HG03575 (cell line): ENCODE measurements around the gene GNAT1.
"Not testable (repeated sequence)": the region's sequence is repeated elsewhere in the genome, so short reads cannot be mapped to it uniquely, and the experiment has no call there.

ENCODE experiments used
- ATAC-seq: cut with Tn5 transposase; IDR thresholded peaks from one replicate; pipeline ENCODE4 v1.9.1; 2021; ENCODE audit not compliant: unreplicated experiment, insufficient number of reproducible peaks, low FRiP score; ENCODE audit errors: extremely low read depth

Gene GNAT1

GRCh38 chr3:50212502-50212901, 21.1 kb downstream of the GNAT1 start:
- ATAC-seq, result no peak

DNA sequence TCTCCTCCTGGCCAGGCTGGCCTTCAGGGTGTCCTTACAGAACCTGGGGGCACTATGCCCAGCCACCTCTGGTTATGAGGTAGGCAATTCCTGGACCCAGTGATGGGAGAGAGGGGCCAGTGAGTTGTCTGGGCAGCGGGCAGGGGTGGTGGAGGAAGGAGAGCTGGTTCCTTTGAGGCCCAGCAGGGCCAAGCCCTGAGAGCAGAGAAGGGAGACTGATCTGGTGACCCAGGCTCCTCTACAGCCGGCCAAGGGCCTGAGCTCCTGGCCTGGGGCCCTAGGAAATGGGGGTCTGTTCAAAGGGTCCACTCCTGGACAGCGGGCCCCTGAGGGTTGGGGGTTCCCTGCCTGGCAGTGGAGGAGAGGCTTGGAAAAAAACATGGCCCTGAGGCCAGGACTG, 21.6 kb downstream of the GNAT1 start:
- ATAC-seq, result no peak

GRCh38 chr3:50213373-50213772, 22.0 kb downstream of the GNAT1 start:
- ATAC-seq, result no peak

- ATAC-seq, result no peak
Measured at GRCh38 chr3:50214824-50215223, 23.4 kb downstream of the GNAT1 start.

DNA sequence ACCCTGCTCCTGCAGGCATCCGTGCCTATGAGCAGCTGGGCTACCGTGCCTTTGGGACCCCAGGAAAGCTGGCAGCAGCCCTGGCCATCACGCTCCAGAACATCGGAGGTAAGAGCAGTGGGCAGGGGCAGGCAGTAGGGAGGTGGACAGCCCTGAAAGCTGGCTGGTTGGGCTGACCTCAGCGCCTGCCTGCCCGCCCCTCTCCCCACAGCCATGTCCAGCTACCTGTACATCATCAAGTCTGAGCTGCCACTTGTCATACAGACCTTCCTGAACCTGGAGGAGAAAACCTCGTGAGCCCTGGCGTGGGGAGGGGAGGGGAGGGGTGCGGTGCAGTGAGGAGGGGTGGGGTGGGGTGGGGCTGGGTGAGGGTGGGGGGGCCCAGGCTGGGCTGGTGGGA, 24.1 kb downstream of the GNAT1 start:
- no peak for ATAC-seq

DNA sequence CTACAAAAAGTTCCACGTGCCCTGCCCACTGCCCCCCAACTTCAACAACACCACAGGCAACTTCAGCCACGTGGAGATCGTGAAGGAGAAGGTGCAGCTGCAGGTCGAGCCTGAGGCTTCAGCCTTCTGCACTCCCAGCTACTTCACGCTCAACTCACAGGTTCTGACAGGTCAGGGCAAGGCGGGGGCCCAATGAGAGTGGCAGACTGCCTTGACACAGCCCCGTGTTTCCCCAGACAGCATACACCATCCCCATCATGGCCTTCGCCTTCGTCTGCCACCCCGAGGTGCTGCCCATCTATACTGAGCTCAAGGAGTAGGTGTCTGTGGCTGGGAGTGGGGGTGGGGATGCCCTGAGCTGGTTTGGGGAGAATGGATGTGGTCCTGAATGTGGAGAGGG, 26.3 kb downstream of the GNAT1 start:
- no peak for ATAC-seq

DNA sequence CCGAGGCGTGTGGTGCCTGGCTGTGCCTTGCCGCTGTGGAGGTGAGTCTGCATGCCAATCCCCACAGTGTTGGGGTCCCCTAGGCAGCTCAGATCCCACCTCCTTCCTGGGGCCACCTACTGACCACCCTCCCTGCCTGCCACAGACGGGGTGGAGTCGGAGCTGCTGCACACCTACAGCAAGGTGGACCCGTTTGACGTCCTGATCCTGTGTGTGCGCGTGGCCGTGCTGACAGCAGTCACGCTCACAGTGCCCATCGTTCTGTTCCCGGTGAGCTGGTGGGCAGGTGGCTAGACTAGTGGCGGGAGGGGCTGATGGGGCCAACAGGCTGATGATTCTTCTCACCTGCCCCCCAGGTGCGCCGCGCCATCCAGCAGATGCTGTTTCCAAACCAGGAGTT, 27.0 kb downstream of the GNAT1 start:
- no peak for ATAC-seq

DNA sequence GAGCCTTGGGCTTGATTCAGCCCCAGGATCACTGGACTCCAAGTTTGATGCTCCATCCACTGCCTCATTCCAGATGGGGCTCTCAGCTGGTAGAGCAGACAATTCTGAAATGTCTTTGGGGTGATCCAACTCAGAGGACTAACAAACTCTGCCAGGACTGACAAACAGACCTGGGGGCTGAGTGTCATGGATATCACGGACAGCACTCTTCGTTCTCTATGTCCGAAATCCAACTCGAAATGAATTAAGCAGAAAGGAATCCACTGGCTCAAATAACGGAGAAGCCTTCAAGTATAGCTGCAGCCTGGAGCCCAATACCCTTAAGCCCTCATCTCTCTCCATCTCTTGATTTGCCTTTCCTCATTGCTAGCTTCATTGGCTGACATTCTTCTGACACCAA, 27.9 kb downstream of the GNAT1 start:
- ATAC-seq, result no peak

GRCh38 chr3:50220109-50220508, 28.7 kb downstream of the GNAT1 start:
- ATAC-seq, result no peak

DNA sequence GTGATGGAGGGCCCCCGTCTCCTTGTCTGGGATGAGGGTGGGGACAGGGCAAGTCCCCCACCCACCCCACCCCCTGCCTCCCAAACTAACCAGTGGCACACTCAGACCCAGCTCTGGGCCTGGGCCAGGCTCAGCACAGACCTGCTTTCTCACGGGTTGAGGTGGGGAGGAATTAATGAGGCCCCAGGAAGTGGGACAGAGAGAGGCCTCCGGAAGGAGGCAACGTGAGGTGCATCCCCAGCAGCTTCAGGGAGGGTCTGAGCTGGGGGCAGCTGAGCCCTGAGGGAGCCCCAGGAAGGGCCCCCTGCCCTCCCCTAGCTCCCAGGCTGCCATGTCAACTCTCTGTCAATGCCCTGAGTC, 29.6 kb downstream of the GNAT1 start:
- no peak for ATAC-seq

DNA sequence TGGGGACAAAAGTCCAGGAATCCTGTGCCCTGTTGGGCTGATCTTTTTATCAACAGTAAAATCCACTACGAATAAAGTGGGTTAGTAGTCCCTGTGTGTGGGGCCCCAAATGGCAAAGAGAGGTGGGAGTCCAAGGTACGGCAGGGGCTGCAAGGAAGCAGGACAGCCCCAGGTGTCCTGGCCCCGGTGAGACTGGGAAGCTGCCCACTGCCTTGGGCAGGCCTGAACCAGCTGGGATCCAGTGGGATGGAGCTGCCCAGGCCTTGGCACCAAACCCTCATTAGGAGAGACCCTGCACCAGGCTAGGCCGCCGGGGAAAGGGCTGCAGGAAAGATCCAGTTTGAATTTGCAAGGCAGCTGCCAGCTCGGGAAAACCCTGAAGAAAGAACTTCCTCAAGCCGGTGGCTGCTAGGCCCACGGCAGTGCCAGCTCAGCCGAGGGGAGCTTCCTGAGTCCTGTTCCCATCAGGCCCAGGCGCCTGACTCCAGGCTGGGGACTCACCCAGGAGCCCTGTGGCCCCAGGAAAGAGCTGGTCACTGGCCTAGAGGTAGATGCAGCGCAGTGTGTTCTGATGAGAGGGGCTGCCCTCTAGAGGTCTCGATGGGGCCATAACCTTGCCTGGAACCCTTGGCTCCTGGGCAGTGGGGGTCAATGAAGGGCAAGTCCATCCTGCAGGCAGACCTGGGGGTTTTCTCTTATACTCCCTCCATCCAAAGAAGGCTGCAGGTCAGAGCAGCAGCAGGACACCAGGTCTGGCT, 30.2 kb downstream of the GNAT1 start:
- ATAC-seq, result no peak

- ATAC-seq, result no peak
Measured at GRCh38 chr3:50222169-50222528, 30.7 kb downstream of the GNAT1 start.

GRCh38 chr3:50224639-50225038, 33.2 kb downstream of the GNAT1 start:
- ATAC-seq, result no peak

- no peak for ATAC-seq
Measured at GRCh38 chr3:50226888-50227389, 35.5 kb downstream of the GNAT1 start.

DNA sequence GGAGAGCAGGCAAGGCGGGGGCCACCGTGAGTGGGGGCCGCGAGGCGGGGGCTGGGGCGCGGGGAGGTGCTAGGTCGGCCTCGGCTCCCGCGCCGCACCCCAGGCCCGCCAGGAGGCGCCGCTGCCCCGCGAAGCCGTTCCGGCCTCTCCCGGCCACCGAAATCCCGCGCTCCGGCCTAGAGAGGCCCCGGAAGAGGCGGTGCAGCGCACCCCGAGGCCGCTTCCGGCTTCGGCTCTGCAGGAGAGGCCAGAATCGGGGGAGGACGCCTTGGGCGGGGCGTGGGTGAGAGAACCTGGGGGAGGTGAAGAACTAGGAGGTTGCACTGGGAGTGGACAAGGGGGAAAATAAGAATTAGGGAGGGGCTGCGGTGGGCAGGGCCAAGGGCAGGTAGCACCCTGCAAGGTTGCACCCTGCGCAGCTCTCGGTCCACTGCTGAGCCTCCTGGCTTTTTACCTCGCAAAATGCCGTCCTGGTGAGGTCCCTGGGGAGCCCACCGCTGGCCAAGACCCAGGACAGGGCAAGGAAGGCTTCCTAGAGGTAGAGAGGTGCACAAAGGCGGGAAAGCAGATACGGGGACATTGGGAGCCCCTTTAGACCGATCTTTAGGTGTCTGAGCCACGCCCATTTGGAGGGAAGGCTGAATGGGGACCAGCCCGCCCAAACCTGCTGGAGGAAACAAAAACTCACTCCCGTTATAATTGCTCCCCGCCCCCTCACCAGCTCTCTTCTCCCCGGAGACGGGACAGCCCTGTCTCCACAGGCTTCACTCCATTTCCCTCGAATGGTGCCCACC, 36.2 kb downstream of the GNAT1 start:
- ATAC-seq, result no peak

DNA sequence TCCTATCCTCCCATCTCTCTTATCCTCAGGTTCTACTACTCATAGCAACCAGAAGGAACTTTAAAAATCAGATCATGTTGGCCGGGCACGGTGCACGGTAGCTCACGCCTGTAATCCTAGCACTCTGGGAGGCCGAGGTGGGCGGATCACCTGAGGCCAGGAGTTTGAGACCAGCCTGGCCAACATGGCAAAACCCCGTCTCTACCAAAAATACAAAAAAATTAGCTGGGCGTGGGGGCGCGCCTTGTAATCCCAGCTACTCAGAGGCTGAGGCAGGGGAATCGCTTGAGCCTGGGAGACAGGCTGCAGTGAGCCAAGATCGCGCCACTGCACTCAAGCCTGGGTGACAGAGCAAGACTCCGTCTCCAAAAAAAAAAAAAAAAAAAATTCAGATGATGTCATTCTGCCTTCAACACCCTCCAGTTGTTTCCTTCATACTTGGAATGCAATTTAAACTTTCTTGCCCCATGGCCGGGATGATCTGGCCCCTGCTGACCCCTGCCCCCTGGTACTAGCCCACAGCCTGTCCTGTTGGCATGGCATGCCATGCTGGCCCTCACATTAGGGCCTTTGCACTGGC, 36.9 kb downstream of the GNAT1 start:
- not testable (repeated sequence) for ATAC-seq

GRCh38 chr3:50229490-50229889, 38.1 kb downstream of the GNAT1 start:
- no peak for ATAC-seq

DNA sequence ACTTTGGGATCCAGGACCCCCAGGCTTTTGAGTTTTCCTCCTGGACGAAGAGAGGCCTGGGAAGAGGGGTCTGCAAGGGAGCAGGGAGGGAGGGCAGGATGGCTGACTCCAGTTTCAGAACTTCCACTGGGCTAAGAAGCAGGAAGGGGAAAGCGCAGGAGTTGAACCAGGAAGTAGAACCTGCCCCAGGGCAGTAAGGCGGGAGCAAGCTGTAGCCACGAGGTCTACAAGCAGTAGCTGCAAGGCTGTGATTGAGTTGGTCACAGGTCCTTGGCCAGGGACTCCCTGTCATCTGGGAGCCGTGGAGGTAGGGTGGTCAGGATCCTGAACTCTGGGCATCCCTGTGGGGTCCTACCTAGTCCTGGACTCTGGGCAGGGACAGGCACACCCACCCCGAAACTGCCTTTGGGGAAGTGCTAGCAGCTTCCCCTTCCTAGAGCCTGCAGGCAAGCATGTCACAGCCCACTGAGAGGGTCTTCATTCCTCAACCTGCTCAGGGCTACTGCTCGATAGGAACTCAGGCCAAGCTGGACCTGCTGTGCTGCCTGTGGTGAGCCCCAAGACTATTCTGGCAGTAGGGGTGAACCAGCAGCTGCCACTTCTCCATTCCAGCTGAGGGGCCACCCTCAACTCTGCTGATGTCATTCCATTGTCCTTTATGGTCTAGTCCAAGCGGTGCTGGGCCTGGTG, 38.8 kb downstream of the GNAT1 start:
- ATAC-seq, result no peak

DNA sequence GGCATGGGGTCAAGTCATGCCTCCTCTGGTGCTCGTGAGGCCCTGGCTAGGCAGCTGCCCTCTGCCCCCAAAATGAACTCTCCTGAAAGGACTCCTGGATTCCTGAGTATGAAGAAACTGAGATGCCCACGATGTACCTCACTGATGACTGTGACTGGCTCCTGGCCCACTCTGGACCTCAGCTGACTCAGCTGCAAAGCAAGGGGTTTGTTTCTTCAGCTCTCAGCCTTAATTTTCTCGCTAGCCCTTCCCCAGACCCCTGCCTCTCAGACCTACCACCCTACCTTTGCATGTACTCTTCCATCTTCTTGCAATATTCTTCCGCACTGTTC, 39.4 kb downstream of the GNAT1 start:
- no peak for ATAC-seq

DNA sequence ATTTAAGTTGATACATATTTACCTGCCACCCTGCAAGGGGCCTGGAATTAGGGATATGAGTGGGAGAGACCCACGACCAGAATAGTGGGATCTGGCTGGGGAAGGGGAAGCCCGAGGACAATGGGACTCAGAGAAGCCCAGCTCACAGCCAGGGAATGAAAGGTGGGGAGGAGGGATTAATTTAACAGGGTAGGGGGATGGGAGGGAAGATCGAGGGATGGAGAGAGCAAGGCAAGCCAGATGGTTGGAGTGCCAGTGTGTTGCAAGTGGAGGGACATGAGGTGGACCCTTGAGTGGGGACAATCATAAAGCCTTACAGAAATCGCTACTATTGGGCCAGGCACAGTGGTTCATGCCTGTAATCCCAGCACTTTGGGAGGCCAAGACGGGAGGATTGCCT, 40.2 kb downstream of the GNAT1 start:
- no peak for ATAC-seq
